HG03565 (cell line): ENCODE results near the gene COL12A1.

ENCODE experiments used
- ATAC-seq: cut with Tn5 transposase; IDR thresholded peaks from one replicate; pipeline ENCODE4 v1.9.1; 2021; ENCODE audit warnings: mild to moderate bottlenecking, moderate library complexity; ENCODE audit not compliant: unreplicated experiment

COL12A1 gene

DNA sequence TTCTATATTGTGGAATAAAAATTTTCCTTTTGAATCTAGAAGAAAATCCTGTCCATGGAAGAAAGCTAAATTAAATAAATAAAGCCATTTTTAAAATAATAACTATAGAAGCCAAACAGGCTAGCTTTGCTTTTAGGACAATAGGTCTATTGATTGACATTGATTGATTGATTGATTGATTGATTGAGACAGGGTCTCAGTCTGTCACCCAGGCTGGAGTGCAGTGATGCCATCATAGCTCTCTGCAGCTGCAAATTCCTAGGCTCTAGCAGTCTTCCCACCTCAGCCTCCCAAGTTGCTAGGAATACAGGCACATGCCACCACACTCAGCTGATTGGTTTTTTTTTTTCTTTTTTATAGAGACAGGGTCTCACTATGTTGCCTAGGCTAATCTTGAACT, 97.9 kb downstream of the COL12A1 start:
- ATAC-seq: no peak

DNA sequence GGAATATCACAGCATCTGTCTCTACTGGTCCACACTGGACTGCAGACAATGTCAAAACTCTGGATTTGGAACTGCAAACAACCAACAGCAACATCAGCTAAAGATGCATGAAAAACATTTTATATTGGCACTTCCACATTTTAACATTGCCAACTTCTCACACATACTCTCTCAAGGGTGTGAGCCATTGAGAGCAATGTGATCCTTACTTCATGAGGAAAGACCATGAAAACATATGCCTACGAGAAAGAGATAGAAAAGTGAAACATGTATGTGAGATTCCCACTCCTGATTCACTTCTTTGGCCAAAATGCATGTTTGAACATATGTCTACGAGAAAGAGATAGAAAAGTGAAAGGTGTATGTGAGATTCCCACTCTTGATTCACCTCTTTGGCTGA, 99.4 kb downstream of the COL12A1 start:
- no peak for ATAC-seq

DNA sequence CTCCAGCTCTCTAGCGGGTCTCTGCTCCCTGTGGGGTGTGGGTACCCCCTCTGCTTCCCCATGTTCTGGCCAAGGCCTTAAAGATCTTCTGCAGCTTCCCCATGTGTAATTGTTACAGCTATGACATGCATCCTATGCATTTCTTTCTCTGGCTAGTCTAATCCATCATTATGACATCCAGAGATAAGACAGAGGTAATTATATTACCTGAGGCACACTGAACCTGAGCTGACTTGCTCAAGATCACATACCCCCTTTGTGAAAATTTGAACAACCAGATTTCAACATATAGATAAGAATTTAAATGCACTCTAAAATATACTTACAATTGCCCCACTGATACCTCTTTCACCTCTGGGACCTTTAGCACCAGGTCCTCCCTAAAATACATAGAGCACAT, 102.4 kb downstream of the COL12A1 start:
- ATAC-seq: no peak

DNA sequence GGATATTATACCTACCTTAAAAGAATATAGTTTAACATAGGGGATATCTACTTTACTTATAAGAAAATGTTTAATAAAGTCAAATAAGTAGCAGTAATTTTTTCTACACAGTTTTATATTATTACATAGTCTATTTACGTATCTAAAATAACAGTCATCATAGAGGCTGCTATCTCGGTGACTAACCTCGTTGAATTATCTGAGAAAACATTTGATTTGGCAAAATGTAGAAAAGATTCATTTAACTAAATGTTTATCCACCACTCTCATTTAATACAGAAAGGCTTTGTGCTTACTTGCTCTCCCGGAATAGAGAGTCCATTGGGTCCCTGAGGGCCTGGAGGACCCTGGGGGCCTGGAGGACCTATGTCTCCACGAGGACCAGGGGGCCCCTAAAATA, 103.6 kb downstream of the COL12A1 start:
- no peak for ATAC-seq

DNA sequence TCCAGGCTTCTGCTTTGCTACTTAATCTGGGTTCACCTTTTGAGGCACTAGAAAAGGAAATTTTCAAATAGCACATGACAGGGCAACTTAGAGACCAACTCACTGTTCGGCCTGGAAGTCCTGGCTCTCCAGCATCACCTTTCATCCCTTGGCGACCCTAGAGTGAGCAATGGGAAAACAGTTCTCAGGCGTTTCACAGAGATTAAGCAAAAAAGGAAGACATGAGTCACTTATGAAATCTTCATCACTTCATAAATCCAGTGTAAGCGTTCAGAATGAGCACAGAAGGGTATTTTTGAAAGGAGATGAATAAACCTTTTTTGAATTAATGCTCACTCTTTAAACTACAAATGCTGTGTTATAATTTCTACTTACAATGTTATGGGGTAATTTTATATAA, 104.0 kb downstream of the COL12A1 start:
- ATAC-seq: no peak

DNA sequence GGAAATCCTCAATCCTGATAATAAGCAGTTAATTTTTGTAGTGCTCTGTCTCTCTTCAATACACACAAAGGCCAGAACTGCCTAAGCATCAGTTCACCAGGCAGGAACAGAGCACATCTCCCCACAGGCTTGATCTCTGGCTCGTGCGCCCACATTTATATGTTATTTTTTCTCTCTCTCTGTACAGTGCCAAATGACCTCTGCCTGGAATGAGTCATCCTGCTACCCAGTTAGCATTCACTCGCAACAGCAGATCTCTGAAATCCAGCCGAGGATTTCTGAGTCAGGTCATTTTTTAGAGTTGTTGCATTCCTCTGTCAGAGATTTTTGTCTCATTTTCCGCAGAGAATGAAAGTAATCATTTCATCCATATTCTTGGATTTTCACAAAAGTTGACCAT, 107.1 kb downstream of the COL12A1 start:
- ATAC-seq: no peak

DNA sequence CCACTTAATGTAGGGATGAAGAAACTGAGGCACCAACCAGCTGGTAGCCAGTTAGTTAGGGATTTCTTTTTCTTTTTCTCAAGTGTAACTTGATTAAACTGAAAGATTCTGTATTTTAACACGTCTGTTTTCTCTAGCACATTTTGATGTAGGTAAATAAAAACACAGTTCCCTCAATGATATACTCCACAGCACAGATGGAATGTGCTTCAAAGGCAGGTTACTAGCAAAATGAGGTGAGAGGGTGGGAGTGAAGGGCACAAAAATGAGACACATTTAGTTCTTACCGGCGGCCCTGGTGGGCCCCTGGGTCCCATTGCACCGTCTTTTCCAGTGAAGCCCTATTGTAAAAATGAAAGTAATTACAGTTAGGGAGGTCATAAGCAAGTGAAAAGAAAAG, 108.9 kb downstream of the COL12A1 start:
- no peak for ATAC-seq

DNA sequence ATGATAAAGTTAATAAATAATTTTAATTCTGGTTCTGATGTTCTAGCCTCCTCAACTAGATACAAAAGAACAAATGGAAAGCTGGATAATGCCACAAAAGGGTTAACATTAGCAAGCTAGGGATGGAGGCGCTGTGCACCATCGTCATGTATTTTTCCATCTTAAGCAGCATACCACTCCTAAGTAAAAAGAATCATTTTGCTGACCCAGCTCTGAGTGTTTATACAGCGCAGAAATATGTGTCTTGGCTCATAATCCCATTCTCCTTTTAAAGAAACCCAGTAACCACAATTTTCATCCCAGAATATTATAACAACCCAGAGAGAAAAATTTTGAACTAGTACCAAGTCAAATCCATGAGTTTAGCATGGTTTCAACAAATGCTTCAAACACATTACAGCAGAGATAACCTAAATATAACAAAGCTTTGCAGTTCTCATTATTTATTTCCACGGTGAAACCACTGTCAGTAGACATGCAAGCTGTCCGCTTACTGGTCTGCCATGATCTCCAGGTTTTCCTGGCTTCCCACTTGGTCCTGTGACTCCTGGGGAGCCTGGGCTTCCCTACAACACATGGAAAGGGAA, 111.1 kb downstream of the COL12A1 start:
- no peak for ATAC-seq

DNA sequence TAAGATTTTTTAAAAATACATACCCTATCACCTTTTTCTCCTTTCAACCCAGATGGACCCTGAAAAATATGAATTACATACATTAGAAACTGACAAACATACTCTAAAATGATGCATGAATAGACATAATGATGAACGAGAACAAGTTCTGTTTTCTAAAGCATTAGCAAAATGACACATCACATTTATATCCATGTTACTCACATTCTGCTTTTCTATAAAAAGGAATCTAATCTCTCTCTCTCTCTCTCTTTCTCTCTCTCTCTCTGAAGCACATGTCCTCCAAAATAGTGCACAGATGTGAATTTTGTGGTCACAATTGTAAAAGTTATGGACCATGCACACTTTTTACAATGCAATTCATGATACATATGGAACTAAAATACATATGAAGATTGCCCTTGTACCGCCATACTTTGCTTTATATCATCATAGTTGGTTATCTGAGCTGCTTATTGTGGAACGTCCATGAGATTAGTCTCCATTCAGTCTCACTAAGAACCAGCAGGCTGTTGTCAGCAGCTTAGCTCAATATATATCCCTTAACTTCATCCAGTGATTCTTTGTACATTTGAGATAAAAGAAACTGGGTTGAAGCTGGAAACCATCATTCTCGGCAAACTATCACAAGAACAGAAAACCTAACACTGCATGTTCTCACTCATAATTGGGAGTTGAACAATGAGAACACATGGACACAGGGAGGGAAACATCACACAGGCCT, 114.2 kb downstream of the COL12A1 start:
- ATAC-seq: no peak

DNA sequence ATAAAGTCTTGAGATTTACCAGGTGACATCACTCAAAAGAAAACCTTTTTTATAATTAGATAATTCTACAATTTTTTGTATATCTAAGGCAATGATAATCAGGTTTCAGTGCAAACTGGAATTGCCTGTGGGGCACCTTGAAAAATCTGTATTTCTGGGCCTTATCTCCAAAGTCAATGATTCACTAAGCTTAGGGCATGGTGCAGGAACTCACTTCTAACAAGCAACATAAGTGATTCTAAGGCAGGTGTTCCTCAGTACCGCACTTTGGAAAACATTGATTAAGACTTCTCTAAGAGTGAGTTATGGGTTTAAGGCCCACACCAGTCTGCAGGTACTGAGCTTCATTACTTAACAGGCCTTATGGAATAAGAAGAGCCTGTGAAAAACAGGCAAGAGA, 115.3 kb downstream of the COL12A1 start:
- no peak for ATAC-seq

DNA sequence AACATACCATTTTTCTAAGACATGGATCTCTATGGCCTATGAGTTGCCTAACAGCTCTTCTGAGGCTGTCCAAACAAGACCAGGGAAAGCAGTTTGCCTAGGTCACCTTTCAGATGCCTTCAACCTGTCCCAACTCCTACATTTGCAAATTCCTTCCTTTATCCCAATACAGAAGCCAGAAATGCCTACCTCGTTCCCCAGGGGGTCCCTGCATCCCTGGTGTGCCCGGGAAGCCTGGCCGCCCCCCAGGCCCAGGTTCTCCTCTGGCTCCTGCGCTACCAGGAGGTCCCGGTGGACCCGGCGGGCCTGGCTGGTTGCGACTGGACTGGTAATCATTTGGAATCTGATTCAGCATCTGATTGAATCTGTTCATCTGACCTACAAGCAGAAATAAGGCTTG, 115.9 kb downstream of the COL12A1 start:
- ATAC-seq: no peak

DNA sequence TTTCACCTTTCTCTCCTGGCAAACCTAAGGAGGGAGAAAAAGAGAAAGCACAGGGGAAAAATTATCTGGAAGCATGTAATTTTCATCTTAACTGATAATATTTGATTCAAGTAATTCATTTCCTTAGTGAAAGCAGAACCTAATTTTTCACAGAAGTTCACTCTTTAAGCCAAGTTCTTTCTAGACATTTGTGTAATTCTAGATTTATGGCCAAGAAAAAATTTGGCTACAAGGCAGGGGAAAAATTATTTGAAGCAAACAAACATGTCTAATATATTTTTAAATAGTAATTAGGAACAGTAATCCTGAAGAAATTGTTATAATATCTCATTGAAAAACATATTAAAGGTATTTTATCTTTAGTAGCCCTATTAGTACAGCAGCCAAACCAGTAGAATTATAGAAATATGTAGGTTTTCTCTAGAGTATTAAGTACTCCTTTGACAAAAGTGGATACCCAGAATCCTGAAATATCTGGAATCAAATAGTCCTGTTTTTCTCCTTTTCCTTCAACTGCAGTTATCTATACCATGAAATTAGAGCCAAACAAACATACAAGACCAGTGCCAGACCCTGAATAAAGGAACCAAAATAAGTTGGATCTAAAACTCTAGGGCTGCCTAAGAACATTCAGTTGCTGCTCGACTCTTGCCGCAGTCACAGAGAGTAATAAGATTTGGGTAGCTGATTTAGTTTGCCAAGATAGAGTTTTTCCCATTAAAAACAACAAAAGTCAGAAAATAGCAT, 116.5 kb downstream of the COL12A1 start:
- no peak for ATAC-seq

DNA sequence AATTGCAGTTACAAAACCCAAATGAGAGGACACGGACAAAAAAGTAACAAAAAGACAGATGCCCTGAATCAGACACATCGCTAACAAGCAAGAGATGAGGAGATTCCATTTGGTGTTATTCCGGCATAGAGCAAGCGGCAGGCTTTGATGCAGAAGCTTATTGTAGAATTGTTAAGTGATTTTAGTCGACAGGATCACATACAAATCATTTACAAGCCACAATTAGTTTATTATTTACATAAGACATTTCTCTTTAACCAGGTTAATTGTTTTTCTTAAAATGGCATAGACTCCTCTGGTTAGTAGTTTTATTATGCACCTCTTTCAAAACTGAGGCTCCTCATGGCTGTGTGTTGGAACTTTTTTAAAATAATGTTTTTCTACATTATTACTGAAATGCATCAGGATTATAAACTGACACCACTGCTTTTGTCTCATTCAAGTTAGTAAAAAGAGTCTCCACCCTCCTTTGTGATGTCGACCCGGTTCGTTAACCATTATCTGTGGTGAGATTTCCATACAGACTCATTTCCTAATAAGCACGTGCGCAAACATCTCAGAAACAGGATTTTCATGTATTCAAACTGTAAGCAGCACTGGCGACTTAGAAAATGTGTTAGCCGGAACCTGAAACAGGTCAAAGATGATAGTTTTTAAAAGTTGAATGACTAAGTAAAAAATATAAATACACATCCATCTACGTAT, 119.8 kb downstream of the COL12A1 start:
- no peak for ATAC-seq

DNA sequence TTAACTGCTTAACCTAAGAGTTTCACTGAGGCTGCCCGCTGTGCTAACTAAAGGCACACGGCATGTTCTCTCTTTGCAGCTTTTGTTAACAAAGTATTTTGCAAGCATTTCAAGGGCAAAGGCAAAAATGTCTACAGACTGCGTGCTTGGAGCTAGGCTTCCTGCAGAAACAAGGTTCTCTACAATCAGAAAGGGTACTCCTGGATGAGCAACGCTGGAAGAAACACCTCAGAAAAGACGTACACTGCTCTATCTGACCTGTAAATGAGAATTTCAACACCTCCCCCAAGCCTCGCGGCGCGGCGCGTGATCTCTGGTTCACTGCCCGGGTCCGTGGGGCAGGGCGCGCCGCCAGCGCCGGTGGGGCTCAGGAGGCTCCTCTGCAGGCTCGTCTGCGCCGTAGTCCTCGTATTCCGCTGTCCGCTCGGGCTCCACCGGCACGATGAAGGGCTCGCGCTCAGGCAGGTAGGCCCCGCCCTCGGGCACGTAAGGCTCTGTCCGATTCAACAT, 120.9 kb downstream of the COL12A1 start:
- ATAC-seq: no peak

DNA sequence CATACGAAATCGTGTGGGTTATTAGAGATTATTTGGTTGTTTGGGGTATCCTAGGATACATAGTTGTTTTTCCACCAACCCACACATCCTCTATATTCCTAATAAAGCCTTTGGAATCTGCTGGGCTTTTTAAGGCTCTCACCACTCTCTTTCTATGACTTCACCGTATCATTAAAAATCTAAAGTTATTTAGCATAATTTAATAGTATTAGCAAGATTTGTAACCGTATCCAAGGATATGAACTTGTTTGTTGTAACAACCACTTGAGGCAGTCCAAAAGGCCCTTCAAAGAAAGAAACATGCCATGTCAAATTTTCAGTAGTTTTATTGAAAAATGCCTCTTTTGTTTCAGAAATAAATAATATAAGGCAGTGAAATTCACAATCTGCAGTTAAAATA, 121.8 kb downstream of the COL12A1 start:
- no peak for ATAC-seq

DNA sequence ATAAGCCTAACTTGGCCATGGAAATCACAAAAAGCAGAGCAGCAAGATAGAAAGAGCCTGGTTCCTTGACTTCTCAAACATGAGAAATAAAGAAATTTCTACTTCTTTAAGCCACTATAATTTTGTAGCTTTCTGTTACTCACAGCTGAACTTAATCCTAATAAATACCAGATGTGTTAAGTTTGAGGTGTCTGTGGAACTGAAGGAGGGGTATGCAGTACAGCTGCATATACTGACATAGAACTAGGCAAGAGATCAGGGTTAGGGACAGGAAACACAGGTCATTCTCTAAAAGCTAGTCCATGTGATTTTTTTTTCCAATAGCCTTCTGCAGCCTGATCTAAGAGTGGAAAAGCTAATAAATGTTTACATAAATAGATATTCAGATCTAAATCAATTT, 123.9 kb downstream of the COL12A1 start:
- no peak for ATAC-seq

DNA sequence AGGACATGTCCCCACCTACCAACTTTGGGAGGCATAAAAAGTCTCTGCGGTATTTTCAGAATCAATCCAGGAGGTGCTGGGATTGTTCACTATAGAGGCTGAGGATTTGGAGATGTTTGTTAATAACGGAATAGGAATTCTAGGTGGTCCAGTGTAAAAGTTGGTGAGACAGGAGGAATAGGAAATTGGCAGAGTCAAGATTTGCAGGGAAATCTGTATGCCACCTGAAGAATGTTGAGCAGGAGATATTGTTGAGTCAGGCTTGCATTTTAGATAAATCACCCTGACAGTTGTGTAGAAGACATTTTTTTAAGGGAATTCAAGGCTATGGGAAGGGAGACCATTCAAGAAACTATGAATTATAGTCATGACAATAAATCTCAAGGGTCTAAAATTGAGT, 124.8 kb downstream of the COL12A1 start:
- ATAC-seq: no peak

DNA sequence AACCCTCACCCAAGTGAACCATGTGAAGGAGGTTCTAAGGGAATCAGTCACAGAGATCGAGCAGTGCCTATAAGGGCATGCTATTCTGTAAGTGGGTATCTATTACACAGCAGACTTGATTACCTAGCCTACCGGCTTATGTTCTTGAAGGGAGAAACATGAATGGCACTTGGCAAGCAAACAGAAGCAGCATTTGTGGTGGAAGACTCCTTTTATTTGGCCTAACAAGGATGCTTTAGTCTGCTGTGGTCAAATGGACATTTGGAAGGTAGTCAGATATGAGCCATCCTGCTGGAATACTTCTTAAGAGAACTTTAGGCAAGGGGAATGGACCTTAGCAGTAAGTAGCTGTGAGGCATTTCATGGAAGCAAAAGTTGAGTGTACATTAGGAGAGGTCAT, 126.3 kb downstream of the COL12A1 start:
- no peak for ATAC-seq

DNA sequence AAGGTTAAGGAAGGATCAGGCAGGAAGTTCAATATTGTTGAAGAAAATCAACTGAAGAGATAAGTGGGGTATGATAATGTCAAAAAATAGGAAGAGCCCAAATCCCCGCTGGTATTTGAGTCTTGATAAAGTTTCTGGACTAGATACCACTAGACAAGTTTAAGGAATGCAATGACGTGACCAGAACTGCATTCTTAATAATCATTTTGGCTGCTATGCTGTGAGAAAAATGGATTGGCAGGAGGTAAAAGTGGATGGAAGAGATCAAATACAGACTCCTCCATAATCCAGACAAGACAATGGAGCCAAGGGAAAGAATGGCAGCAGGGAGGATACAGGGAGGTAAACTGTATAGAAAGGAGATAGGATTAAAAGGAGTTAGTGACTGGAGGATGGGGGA, 128.2 kb downstream of the COL12A1 start:
- no peak for ATAC-seq

DNA sequence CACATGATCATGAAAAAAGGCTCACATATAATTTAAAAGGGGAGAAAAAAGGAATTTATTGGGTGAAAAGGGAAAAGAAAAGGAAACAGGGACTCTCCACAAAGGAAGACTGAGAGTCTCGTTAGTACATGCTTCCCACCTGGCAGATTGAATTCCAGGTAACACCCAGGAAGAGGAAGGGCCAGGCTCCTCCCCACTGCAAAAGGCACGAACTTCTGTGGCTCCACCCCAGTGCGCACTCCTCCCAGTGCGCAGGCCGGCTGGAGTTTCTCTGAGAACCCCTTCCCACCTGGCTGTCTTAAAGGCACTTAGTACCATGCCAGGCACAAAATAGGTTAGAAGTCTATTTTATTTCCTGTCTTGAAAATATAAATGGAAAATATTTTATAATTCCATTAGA, 129.8 kb downstream of the COL12A1 start:
- no peak for ATAC-seq

DNA sequence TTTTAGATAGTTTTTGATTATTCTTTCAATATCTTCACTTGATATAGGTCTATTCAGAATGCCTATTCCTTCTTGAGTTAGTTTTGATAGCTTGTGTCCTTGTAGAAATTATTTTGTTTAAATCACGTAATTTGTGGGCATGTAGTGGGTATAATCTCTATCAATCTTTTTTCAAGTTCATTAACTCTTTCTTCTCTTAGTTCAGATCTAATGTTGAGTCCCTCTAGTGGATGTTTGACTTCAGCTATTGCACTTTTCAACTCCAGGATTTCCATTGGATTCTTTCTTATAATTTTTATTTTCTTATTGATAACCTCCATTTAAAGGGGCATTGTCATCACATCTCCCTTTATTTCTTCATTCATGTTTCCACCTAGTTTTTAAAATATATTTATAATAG, 135.6 kb downstream of the COL12A1 start:
- no peak for ATAC-seq

DNA sequence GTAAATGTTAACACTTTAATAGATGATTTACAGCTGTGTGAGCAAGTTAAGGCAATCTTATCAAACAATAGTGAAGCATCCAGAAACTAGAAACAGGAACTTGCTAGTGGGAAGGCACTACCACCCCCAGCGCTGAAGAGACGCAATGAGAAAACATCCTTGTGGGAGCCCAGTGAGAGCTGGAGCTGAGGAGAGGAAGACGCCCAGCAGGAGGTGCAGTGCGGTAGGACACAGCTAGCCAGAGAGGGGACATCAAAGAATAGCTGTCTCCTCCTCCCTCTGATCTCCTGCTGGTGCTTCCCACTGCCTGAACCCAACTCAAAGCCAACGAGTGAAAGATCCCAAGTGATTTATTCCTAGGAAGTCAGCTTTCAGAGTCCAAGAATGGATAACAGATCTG, 140.3 kb downstream of the COL12A1 start:
- no peak for ATAC-seq
